HCT116 (cell line): ENCODE measurements around the gene ABI3. TPM values are rescaled to one million over a fixed set of nuclear protein-coding genes. Genes with fewer than 3 reads are reported as not detected.

ENCODE experiments used
- ATAC-seq: fragments of 200-7000 bp; cut with Tn5 transposase; 2 replicates; pipeline ENCODE4 v1.9.1; 2020; ENCODE audit warnings: mild to moderate bottlenecking, moderate library complexity
- BruUV-seq: library from RNA; stranded (reverse); fragments of 400-500 nt; replicated peaks from 2 replicates; lab custom pipeline; 2021; lab: Mats Ljungman, UMichigan
- CTCF ChIA-PET: fragments of 300-600 bp; sonication (Branson Sonifier 250); formaldehyde crosslinking; loops from one replicate; lab custom pipeline; 2021; ENCODE audit warnings: antibody characterized with exemption; lab: Charles Lee
- POLR2A ChIA-PET: fragments of 300-600, 350-600 bp; sonication (Branson Sonifier 250); formaldehyde crosslinking; loops from one replicate; lab custom pipeline; 2021; ENCODE audit warnings: antibody characterized with exemption; lab: Charles Lee
- RAD21 ChIA-PET, 2 experiments: fragments of 300-600 bp; sonication (Branson Sonifier 250); formaldehyde crosslinking; loops; one replicate each; lab custom pipeline; 2023; ENCODE audit warnings: low total read pairs in 2 of 2; ENCODE audit not compliant: uncharacterized antibody in 2 of 2, unreplicated experiment in 2 of 2, low non-redundant PET in 1 of 2; lab: Charles Lee
- DNase-seq: peaks from one replicate; pipeline ENCODE4 v3.0.0-alpha.2; 2010; ENCODE audit warnings: low read depth, low spot score
- H2AFZ ChIP-seq: fragments of 200-600 bp; shearing (Covaris generic), sonication (generic); 2 replicates; pipeline ENCODE4 v1.6.1; 2017; ENCODE audit warnings: low read depth, mixed run types, mixed read lengths, antibody characterized with exemption, low read length; ENCODE audit not compliant: poor library complexity, severe bottlenecking
- H3K27ac ChIP-seq: 2 replicates; pipeline ENCODE4 v1.5.1; 2012; ENCODE audit warnings: low read depth, low read length
- H3K27me3 ChIP-seq: fragments of 200-600 bp; sonication (generic); 2 replicates; pipeline ENCODE4 v1.6.1; 2016; ENCODE audit warnings: mixed run types, low read length, mixed read lengths; ENCODE audit not compliant: insufficient read depth
- H3K36me3 ChIP-seq, 2 experiments: fragments of 200-500 bp in 1 of 2; fragments of 200-600 bp in 1 of 2; sonication (Bioruptor generic) in 1 of 2; sonication (generic) in 1 of 2; 2 replicates each; pipeline versions ENCODE4 v1.5.1 to v1.6.1; 2014 to 2016; ENCODE audit warnings: low read length in 2 of 2, inconsistent platforms in 1 of 2, mixed read lengths in 1 of 2, mixed run types in 1 of 2; ENCODE audit not compliant: insufficient read depth in 2 of 2, control insufficient read depth in 1 of 2
- H3K4me1 ChIP-seq, 2 experiments: fragments of 200-600 bp in 1 of 2; sonication (generic) in 1 of 2; 2 replicates each; pipeline versions ENCODE4 v1.5.1 to v1.6.1; 2012 to 2017; ENCODE audit warnings: low read length in 2 of 2, inconsistent platforms in 1 of 2, mild to moderate bottlenecking in 1 of 2, mixed read lengths in 1 of 2, mixed run types in 1 of 2, moderate library complexity in 1 of 2; ENCODE audit not compliant: insufficient read depth in 2 of 2, control insufficient read depth in 1 of 2
- H3K4me2 ChIP-seq: fragments of 200-600 bp; sonication (generic); 2 replicates; pipeline ENCODE4 v1.6.1; 2017; ENCODE audit warnings: mixed run types, low read length, mixed read lengths
- H3K4me3 ChIP-seq, 2 experiments: fragments of 200-600 bp in 1 of 2; sonication (generic) in 1 of 2; replicated peaks in 1 of 2; 2 replicates each; pipeline ENCODE4 v1.5.1; 2011 to 2016; ENCODE audit warnings: low read length in 2 of 2, control low read depth in 1 of 2, low read depth in 1 of 2, mild to moderate bottlenecking in 1 of 2, mixed read lengths in 1 of 2, mixed run types in 1 of 2
- H3K79me2 ChIP-seq: fragments of 200-600 bp; sonication (generic); 2 replicates; pipeline ENCODE4 v1.6.1; 2017; ENCODE audit warnings: mild to moderate bottlenecking, mixed run types, low read length, moderate library complexity, mixed read lengths; ENCODE audit not compliant: insufficient read depth
- H3K9ac ChIP-seq: fragments of 200-600 bp; sonication (generic); 2 replicates; pipeline ENCODE4 v1.6.1; 2016; ENCODE audit warnings: low read length, mixed read lengths
- H3K9me2 ChIP-seq: fragments of 200-600 bp; sonication (generic), shearing (Covaris generic); 2 replicates; pipeline ENCODE4 v1.6.1; 2017; ENCODE audit warnings: mixed run types, mild to moderate bottlenecking, moderate library complexity; ENCODE audit not compliant: insufficient read depth
- H3K9me3 ChIP-seq, 2 experiments: fragments of 200-500 bp in 1 of 2; fragments of 200-600 bp in 1 of 2; sonication (Bioruptor generic) in 1 of 2; sonication (generic) in 1 of 2; 2 replicates each; pipeline ENCODE4 v1.6.1; 2014 to 2017; ENCODE audit warnings: low read length in 2 of 2, mixed read lengths in 2 of 2, inconsistent platforms in 1 of 2, low read depth in 1 of 2, mild to moderate bottlenecking in 1 of 2, mixed run types in 1 of 2, moderate library complexity in 1 of 2; ENCODE audit not compliant: control insufficient read depth in 1 of 2, insufficient read depth in 1 of 2
- H4K20me1 ChIP-seq: fragments of 200-600 bp; sonication (generic), shearing (Covaris generic); 2 replicates; pipeline ENCODE4 v1.6.1; 2017; ENCODE audit warnings: mixed run types, mild to moderate bottlenecking, moderate library complexity; ENCODE audit not compliant: insufficient read depth
- ATF3 ChIP-seq: IDR thresholded peaks from 2 replicates; pipeline ENCODE4 v1.6.1; 2012
- CBX3 ChIP-seq: IDR thresholded peaks from 2 replicates; pipeline ENCODE4 v1.6.1; 2012; ENCODE audit warnings: low read depth
- CEBPB ChIP-seq: IDR thresholded peaks from 2 replicates; pipeline ENCODE4 v1.6.1; 2012; ENCODE audit warnings: low read depth
- CTCF ChIP-seq, 3 experiments: fragments of 200-600 bp in 1 of 3; sonication (generic) in 1 of 3; IDR thresholded peaks in 2 of 3; conservative IDR thresholded peaks in 1 of 3; 2 replicates each; pipeline ENCODE4 v1.5.1; 2012 to 2017; ENCODE audit warnings: low read depth in 2 of 3, low read length in 2 of 3, antibody characterized with exemption in 1 of 3, borderline replicate concordance in 1 of 3, control low read depth in 1 of 3, mild to moderate bottlenecking in 1 of 3, mixed read lengths in 1 of 3, mixed run types in 1 of 3, moderate library complexity in 1 of 3; ENCODE audit not compliant: insufficient read depth in 1 of 3
- EGR1 ChIP-seq: IDR thresholded peaks from 2 replicates; pipeline ENCODE4 v1.6.1; 2012; ENCODE audit warnings: low read depth
- ELF1 ChIP-seq: IDR thresholded peaks from 2 replicates; pipeline ENCODE4 v1.6.1; 2012; ENCODE audit warnings: low read depth, borderline replicate concordance
- EZH2 ChIP-seq: fragments of 200-600 bp; sonication (generic); IDR thresholded peaks from 2 replicates; pipeline ENCODE4 v1.6.1; 2017; ENCODE audit warnings: antibody characterized with exemption, mixed run types
- FOSL1 ChIP-seq: IDR thresholded peaks from 2 replicates; pipeline ENCODE4 v1.6.1; 2012; ENCODE audit warnings: low read depth
- JUND ChIP-seq: IDR thresholded peaks from 2 replicates; pipeline ENCODE4 v1.6.1; 2012
- MAX ChIP-seq: IDR thresholded peaks from 2 replicates; pipeline ENCODE4 v1.6.1; 2012
- RAD21 ChIP-seq: IDR thresholded peaks from 2 replicates; pipeline ENCODE4 v1.6.1; 2012; ENCODE audit warnings: low read depth, mild to moderate bottlenecking
- SIN3A ChIP-seq: IDR thresholded peaks from 2 replicates; pipeline ENCODE4 v1.6.1; 2012; ENCODE audit warnings: low read depth
- SP1 ChIP-seq: IDR thresholded peaks from 2 replicates; pipeline ENCODE4 v1.6.1; 2012; ENCODE audit warnings: low read depth
- SRF ChIP-seq: IDR thresholded peaks from 2 replicates; pipeline ENCODE4 v1.6.1; 2012; ENCODE audit warnings: low read depth
- TCF7L2 ChIP-seq: IDR thresholded peaks from 2 replicates; pipeline ENCODE4 v1.7.0; 2011; ENCODE audit warnings: borderline replicate concordance, inconsistent platforms; ENCODE audit not compliant: insufficient read depth, insufficient read length; ENCODE audit errors: extremely low read depth
- YY1 ChIP-seq: IDR thresholded peaks from 2 replicates; pipeline ENCODE4 v1.6.1; 2011; ENCODE audit warnings: low read length, low read depth, moderate library complexity, mild to moderate bottlenecking; ENCODE audit not compliant: insufficient replicate concordance; ENCODE audit errors: extremely low read depth
- ZFX ChIP-seq: fragments of 450-650 bp; IDR thresholded peaks from 2 replicates; pipeline ENCODE4 v1.6.1; 2017
- intact Hi-C: fragments of 100-400 bp; cut with micrococcal nuclease; formaldehyde crosslinking; loops from 2 replicates; pipeline ENCODE4 v1.10.0; 2022
- total RNA-seq: library from RNA; stranded (reverse); gene quantifications from one replicate; pipeline ENCODE4 v1.2.1, GENCODE V29; 2021; ENCODE audit not compliant: unreplicated experiment
- TF ChIP-seq, protein P1 (sequence below): IDR thresholded peaks from 2 replicates; pipeline ENCODE4 v1.6.1; 2012; ENCODE audit warnings: low read depth

Gene ABI3
- total RNA-seq, 1 experiment from 2014 or later = 0.12 TPM

DNA sequence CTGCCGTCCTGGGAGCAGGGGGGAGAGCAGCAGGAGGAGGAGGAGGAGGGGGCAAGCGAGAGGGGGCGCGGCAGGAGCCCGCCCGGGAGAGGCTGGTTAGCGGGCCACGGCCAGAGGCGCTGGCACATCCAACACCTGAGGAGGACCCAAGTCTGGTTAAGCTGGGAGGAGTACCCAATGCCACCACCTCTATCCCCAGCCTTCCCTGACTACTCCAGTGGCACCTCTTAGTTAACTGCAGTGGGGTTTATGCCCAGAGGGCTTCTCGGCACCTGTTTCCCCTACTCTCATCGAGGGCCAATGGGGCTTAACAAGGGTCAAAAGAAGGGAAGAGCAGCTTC, 14.5 kb downstream of the ABI3 start:
- H3K4me3 ChIP-seq = no peak overlapping the region
- ATAC-seq (no peak), DNase-seq (no peak)
- no peak overlapping the region for H2AFZ ChIP-seq
- H3K9ac ChIP-seq = no peak overlapping the region
- ChIA-PET RAD21 (no interaction called here), POLR2A (no interaction called here), CTCF (interaction anchor here (4.2 kb wide), 1 partner anchor 66 kb away, joined by 25 read pairs; no protein-coding TSS in a partner anchor)
- intact Hi-C loops = loop anchor here (5.0 to 10.0 kb wide), 4 partner anchors 33 to 270 kb away; no protein-coding TSS in a partner anchor
- H3K9me3 ChIP-seq = no peaks in the 10 kb centered on the region
- no peak overlapping the region for H3K27ac ChIP-seq
- no peak for TF ChIP-seq ATF3
- TF ChIP-seq EZH2 = no peak
- TF ChIP-seq CEBPB = no peak
- no peak for TF ChIP-seq FOSL1
- TF ChIP-seq MAX = no peak
- no peak for TF ChIP-seq EGR1
- TF ChIP-seq ZFX = no peak
- TF ChIP-seq, protein P1, sequence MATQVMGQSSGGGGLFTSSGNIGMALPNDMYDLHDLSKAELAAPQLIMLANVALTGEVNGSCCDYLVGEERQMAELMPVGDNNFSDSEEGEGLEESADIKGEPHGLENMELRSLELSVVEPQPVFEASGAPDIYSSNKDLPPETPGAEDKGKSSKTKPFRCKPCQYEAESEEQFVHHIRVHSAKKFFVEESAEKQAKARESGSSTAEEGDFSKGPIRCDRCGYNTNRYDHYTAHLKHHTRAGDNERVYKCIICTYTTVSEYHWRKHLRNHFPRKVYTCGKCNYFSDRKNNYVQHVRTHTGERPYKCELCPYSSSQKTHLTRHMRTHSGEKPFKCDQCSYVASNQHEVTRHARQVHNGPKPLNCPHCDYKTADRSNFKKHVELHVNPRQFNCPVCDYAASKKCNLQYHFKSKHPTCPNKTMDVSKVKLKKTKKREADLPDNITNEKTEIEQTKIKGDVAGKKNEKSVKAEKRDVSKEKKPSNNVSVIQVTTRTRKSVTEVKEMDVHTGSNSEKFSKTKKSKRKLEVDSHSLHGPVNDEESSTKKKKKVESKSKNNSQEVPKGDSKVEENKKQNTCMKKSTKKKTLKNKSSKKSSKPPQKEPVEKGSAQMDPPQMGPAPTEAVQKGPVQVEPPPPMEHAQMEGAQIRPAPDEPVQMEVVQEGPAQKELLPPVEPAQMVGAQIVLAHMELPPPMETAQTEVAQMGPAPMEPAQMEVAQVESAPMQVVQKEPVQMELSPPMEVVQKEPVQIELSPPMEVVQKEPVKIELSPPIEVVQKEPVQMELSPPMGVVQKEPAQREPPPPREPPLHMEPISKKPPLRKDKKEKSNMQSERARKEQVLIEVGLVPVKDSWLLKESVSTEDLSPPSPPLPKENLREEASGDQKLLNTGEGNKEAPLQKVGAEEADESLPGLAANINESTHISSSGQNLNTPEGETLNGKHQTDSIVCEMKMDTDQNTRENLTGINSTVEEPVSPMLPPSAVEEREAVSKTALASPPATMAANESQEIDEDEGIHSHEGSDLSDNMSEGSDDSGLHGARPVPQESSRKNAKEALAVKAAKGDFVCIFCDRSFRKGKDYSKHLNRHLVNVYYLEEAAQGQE = no peak
- no peak for TF ChIP-seq ELF1
- TF ChIP-seq SIN3A = no peak
- TF ChIP-seq TCF7L2 = no peak
- no peak for TF ChIP-seq YY1
- TF ChIP-seq SRF = no peak
- TF ChIP-seq CBX3 = no peak
- TF ChIP-seq CTCF (IDR thresholded peaks at IDR 0.05 in 2 of 3, conservative IDR thresholded peaks at IDR 0.05 in 1 of 3; ENCODE audit: borderline replicate concordance in 1 of 3, insufficient read depth in 1 of 3, low read depth in 2 of 3, low read length in 2 of 3) = no peak
- TF ChIP-seq RAD21 = no peak
- no peak for TF ChIP-seq JUND
- no peak for TF ChIP-seq SP1
- no peaks in the 10 kb centered on the region for H3K27me3 ChIP-seq
- no peaks in the 10 kb centered on the region for H4K20me1 ChIP-seq
- no TSS peak for BruUV-seq
- no peaks in the 10 kb centered on the region for H3K36me3 ChIP-seq
- no peaks in the 10 kb centered on the region for H3K79me2 ChIP-seq
- no peak overlapping the region for H3K4me2 ChIP-seq
- H3K4me1 ChIP-seq = peaks cover 2 to 28% of the 10 kb centered on the region in 2 experiments; a peak in 3 of 4 replicates
- no peaks in the 10 kb centered on the region for H3K9me2 ChIP-seq
